Measurements from ENCODE around the gene SOD1. TPM values are rescaled to one million over a fixed set of nuclear protein-coding genes. Genes with fewer than 3 reads are reported as not detected.
"Not testable (repeated sequence)": the region's sequence is repeated elsewhere in the genome, so short reads cannot be mapped to it uniquely, and the experiment has no call there.

The SOD1 gene
- total and polyA plus RNA-seq, 3 donors from 2014 or later, result 135 to 265 (median 170) TPM

- Histone ChIP-seq H3K4me1 (no peaks in the 10 kb centered on the region), H3K27ac (no peak overlapping the region), H3K9me3 (no peaks in the 10 kb centered on the region), H3K4me3 (no peak overlapping the region), H3K27me3 (no peaks in the 10 kb centered on the region), H3K36me3 (ENCODE audit: low read depth, missing control alignments) (no peaks in the 10 kb centered on the region)
- no peak for TF ChIP-seq POLR2A (IDR thresholded peaks at IDR 0.05)
- TF ChIP-seq CTCF (IDR thresholded peaks at IDR 0.05), result no peak
- no peak for DNase-seq
- intact Hi-C loops (cut with DNase I; ENCODE audit: low total_unique reads), result loop anchor here (10.0 kb wide), 1 partner anchor 80 kb away; the partner anchor contains the start of gene SCAF4
- WGBS, 2 donors, result 93 to 96% methylated on average over 11 to 13 of the region's 20 CpGs
These were observed 5.2 kb upstream of the SOD1 start for GRCh38 chr21:31654340-31654739.

GRCh38 chr21:31654821-31655580 is 4.5 kb upstream of the SOD1 start:
- WGBS, 2 donors, result 91% methylated on average over 21 of the region's 21 CpGs
- intact Hi-C loops (cut with DNase I; ENCODE audit: low total_unique reads), result loop anchor here (10.0 kb wide), 1 partner anchor 80 kb away; the partner anchor contains the start of gene SCAF4
- DNase-seq; H3K36me3 ChIP-seq (ENCODE audit: low read depth, missing control alignments); H3K4me3 ChIP-seq; H3K27me3 ChIP-seq; H3K4me1 ChIP-seq; H3K27ac ChIP-seq; H3K9me3 ChIP-seq: not testable (repeated sequence)

GRCh38 chr21:31656199-31657095 is 3.0 kb upstream of the SOD1 start:
- Histone ChIP-seq H3K9me3 (no peaks in the 10 kb centered on the region), H3K4me3 (no peak overlapping the region), H3K27ac (no peak overlapping the region), H3K36me3 (ENCODE audit: low read depth, missing control alignments) (no peaks in the 10 kb centered on the region), H3K27me3 (no peaks in the 10 kb centered on the region), H3K4me1 (peaks cover 3% of the 10 kb centered on the region)
- WGBS, 2 donors, result 93 to 94% methylated on average over 13 of the region's 13 CpGs
- TF ChIP-seq CTCF (IDR thresholded peaks at IDR 0.05) (no peak), POLR2A (IDR thresholded peaks at IDR 0.05) (no peak)
- DNase-seq, result no peak
- intact Hi-C loops (cut with DNase I; ENCODE audit: low total_unique reads), result loop anchor here (10.0 kb wide), 1 partner anchor 78 kb away; the partner anchor contains the start of gene SCAF4

GRCh38 chr21:31658053-31658452 is 1.4 kb upstream of the SOD1 start:
- peaks cover 3% of the 10 kb centered on the region for H3K4me1 ChIP-seq
- peak; percentile 57 for DNase-seq
- H3K36me3 ChIP-seq (ENCODE audit: low read depth, missing control alignments), result no peaks in the 10 kb centered on the region
- no peaks in the 10 kb centered on the region for H3K27me3 ChIP-seq
- no peak for TF ChIP-seq CTCF (IDR thresholded peaks at IDR 0.05)
- no peak for TF ChIP-seq POLR2A (IDR thresholded peaks at IDR 0.05)
- intact Hi-C loops (cut with DNase I; ENCODE audit: low total_unique reads), result loop anchor here (10.0 kb wide), 1 partner anchor 77 kb away; the partner anchor contains the start of gene SCAF4
- 36 to 52% methylated on average over 9 of the region's 9 CpGs for WGBS, 2 donors
- no peak overlapping the region for H3K4me3 ChIP-seq
- no peaks in the 10 kb centered on the region for H3K9me3 ChIP-seq
- H3K27ac ChIP-seq, result no peak overlapping the region

- 1% methylated on average over 16 to 18 of the region's 18 CpGs for WGBS, 2 donors
- Histone ChIP-seq H3K27me3 (no peaks in the 10 kb centered on the region), H3K36me3 (ENCODE audit: low read depth, missing control alignments) (no peaks in the 10 kb centered on the region), H3K4me3 (peak overlapping the region; percentile 66 to 94), H3K4me1 (peaks cover 3% of the 10 kb centered on the region), H3K9me3 (no peaks in the 10 kb centered on the region), H3K27ac (peak overlapping the region; percentile 24 to 92)
- DNase-seq, result no peak
- TF ChIP-seq CTCF (IDR thresholded peaks at IDR 0.05) (peak in 1 of 3 experiments; percentile 17), POLR2A (IDR thresholded peaks at IDR 0.05) (no peak)
- intact Hi-C loops (cut with DNase I; ENCODE audit: low total_unique reads), result loop anchor here (10.0 kb wide), 1 partner anchor 76 kb away; the partner anchor contains the start of gene SCAF4
These were observed 282 bp upstream of the SOD1 start for GRCh38 chr21:31659286-31659535.

Measured in testis (tissue), 3 donors.